CD4-positive, alpha-beta T cell (primary cell): ENCODE measurements around the gene CCDC154. TPM values are rescaled to one million over a fixed set of nuclear protein-coding genes. Genes with fewer than 3 reads are reported as not detected.

ENCODE experiments used
- ATAC-seq: fragments of 200-7000 bp; cut with Tn5 transposase; one replicate; pipeline ENCODE4 v1.10.0; 2022; ENCODE audit warnings: mild to moderate bottlenecking; ENCODE audit not compliant: poor library complexity
- CTCF ChIA-PET: fragments of 350-600 bp; sonication (Branson Sonifier 250); formaldehyde crosslinking; loops from one replicate; lab custom pipeline; 2021; ENCODE audit warnings: antibody characterized with exemption, inconsistent platforms; lab: Charles Lee
- POLR2A ChIA-PET: fragments of 350-600 bp; sonication (Branson Sonifier 250); formaldehyde crosslinking; loops from one replicate; lab custom pipeline; 2021; ENCODE audit warnings: antibody characterized with exemption, inconsistent platforms; lab: Charles Lee
- DNase-seq, 14 experiments: peaks; one replicate each; pipeline ENCODE4 v3.0.0-alpha.2; 2013 to 2020; ENCODE audit warnings: mixed read lengths in 2 of 14
- H3K27ac ChIP-seq, 2 donors: one replicate each; pipeline versions ENCODE4 v1.5.1 to v1.7.0; 2013; ENCODE audit warnings: low read length in 2 of 2, low read depth in 1 of 2, mild to moderate bottlenecking in 1 of 2
- H3K27me3 ChIP-seq, 2 experiments: 1 replicate in 1 of 2; 2 replicates in 1 of 2; pipeline versions ENCODE4 v1.6.1 to v1.7.0; 2013; ENCODE audit warnings: low read length in 2 of 2, control low read depth in 1 of 2, mild to moderate bottlenecking in 1 of 2, moderate library complexity in 1 of 2; ENCODE audit not compliant: insufficient read depth in 2 of 2, control insufficient read depth in 1 of 2
- H3K36me3 ChIP-seq: one replicate; pipeline ENCODE4 v1.6.1; 2013; ENCODE audit warnings: low read length, control low read depth; ENCODE audit not compliant: insufficient read depth
- H3K4me1 ChIP-seq: one replicate; pipeline ENCODE4 v1.6.1; 2013; ENCODE audit warnings: low read length, control low read depth; ENCODE audit not compliant: insufficient read depth
- H3K4me3 ChIP-seq: one replicate; pipeline ENCODE4 v1.5.1; 2013; ENCODE audit warnings: mild to moderate bottlenecking, low read length, moderate library complexity
- H3K9me3 ChIP-seq, 2 experiments: 1 replicate in 1 of 2; 2 replicates in 1 of 2; pipeline versions ENCODE4 v1.6.1 to v1.7.0; 2013; ENCODE audit warnings: low read length in 2 of 2, mild to moderate bottlenecking in 2 of 2, control low read depth in 1 of 2, moderate library complexity in 1 of 2; ENCODE audit not compliant: control insufficient read depth in 1 of 2, insufficient read depth in 1 of 2
- H3K27ac Mint-ChIP-seq: one replicate; pipeline ENCODE4 v1.8.0; 2020; ENCODE audit warnings: mixed read lengths
- H3K27me3 Mint-ChIP-seq: one replicate; pipeline ENCODE4 v1.8.0; 2021; ENCODE audit warnings: mixed read lengths
- H3K36me3 Mint-ChIP-seq: one replicate; pipeline ENCODE4 v1.8.0; 2021; ENCODE audit warnings: low read depth, mixed read lengths
- H3K4me1 Mint-ChIP-seq: one replicate; pipeline ENCODE4 v1.8.0; 2021; ENCODE audit warnings: low read depth, mixed read lengths
- H3K4me3 Mint-ChIP-seq: one replicate; pipeline ENCODE4 v1.8.0; 2020; ENCODE audit warnings: mild to moderate bottlenecking, mixed read lengths
- H3K9me3 Mint-ChIP-seq: one replicate; pipeline ENCODE4 v1.8.0; 2020; ENCODE audit warnings: mixed read lengths
- intact Hi-C, 2 experiments: fragments of 100-400 bp; cut with DNase I in 1 of 2; cut with micrococcal nuclease in 1 of 2; formaldehyde crosslinking; loops; one replicate each; pipeline versions ENCODE4 v1.15.1 to v1.9.0; 2023 to 2025; cut with DNase I, micrococcal nuclease
- total RNA-seq, 174 experiments: library from RNA in 2 of 174; stranded (reverse) in 2 of 174; gene quantifications; one replicate each; pipeline ENCODE4 v1.2.3 and lab custom pipeline; 2021 to 2026
- TF ChIP-seq, protein P1 (sequence below): fragments of 200-600 bp; IDR thresholded peaks from one replicate; pipeline ENCODE4 v1.8.0; 2022; ENCODE audit warnings: antibody characterized with exemption, mild to moderate bottlenecking

Gene CCDC154
- total RNA-seq, 2 experiments from 2014 or later, result 2.9 to 3.0 TPM

DNA sequence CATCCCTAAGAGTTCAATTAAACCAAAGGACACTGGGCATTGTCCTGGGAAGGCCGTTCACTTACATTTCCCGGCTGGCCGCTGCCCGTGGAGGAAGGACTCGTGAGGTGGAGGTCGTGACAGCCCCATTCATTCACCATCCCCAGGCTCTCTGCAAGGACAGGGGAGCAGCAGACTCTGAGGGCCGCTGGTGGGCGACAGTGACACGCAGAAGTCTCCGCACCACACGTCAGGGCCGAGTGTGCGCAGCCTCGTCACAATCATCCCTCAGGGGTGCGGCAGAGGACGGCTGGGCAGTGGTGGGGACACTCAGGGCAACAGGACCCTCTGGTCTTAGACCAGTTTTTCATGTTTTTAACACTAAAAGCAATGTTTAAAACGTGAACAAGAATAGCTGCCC, 51.5 kb downstream of the CCDC154 start:
- Histone ChIP-seq H3K4me3 (no peak overlapping the region), H3K36me3 (peaks cover 55% of the 10 kb centered on the region), H3K27ac (no peak overlapping the region), H3K27me3 (no peaks in the 10 kb centered on the region), H3K4me1 (peaks cover 3% of the 10 kb centered on the region), H3K9me3 (no peaks in the 10 kb centered on the region)
- H3K9me3 Mint-ChIP-seq, result no peaks in the 10 kb centered on the region
- H3K4me1 Mint-ChIP-seq, result no peaks in the 10 kb centered on the region
- intact Hi-C loops, result no loop called here
- TF ChIP-seq, protein P1, sequence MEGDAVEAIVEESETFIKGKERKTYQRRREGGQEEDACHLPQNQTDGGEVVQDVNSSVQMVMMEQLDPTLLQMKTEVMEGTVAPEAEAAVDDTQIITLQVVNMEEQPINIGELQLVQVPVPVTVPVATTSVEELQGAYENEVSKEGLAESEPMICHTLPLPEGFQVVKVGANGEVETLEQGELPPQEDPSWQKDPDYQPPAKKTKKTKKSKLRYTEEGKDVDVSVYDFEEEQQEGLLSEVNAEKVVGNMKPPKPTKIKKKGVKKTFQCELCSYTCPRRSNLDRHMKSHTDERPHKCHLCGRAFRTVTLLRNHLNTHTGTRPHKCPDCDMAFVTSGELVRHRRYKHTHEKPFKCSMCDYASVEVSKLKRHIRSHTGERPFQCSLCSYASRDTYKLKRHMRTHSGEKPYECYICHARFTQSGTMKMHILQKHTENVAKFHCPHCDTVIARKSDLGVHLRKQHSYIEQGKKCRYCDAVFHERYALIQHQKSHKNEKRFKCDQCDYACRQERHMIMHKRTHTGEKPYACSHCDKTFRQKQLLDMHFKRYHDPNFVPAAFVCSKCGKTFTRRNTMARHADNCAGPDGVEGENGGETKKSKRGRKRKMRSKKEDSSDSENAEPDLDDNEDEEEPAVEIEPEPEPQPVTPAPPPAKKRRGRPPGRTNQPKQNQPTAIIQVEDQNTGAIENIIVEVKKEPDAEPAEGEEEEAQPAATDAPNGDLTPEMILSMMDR, result no peak
- ATAC-seq (no peak), DNase-seq (no peak)
- ChIA-PET POLR2A (no interaction called here), CTCF (interaction anchor here (1.0 kb wide), 1 partner anchor 29 kb away, joined by 3 read pairs; no protein-coding TSS in a partner anchor)
- H3K36me3 Mint-ChIP-seq, result peaks cover 34% of the 10 kb centered on the region
- H3K27ac Mint-ChIP-seq, result no peak overlapping the region
- no peak overlapping the region for H3K4me3 Mint-ChIP-seq
- no peaks in the 10 kb centered on the region for H3K27me3 Mint-ChIP-seq

- peaks cover 28% of the 10 kb centered on the region for H3K36me3 Mint-ChIP-seq
- Histone ChIP-seq H3K27me3 (no peaks in the 10 kb centered on the region), H3K9me3 (no peaks in the 10 kb centered on the region), H3K27ac (no peak overlapping the region), H3K36me3 (peaks cover 53% of the 10 kb centered on the region), H3K4me1 (peaks cover 3% of the 10 kb centered on the region), H3K4me3 (no peak overlapping the region)
- ChIA-PET POLR2A (no interaction called here), CTCF (no interaction called here)
- no peak overlapping the region for H3K4me3 Mint-ChIP-seq
- ATAC-seq (no peak), DNase-seq (no peak)
- no peak overlapping the region for H3K27ac Mint-ChIP-seq
- H3K27me3 Mint-ChIP-seq, result no peaks in the 10 kb centered on the region
- H3K9me3 Mint-ChIP-seq, result no peaks in the 10 kb centered on the region
- H3K4me1 Mint-ChIP-seq, result no peaks in the 10 kb centered on the region
- TF ChIP-seq, protein P1, result no peak
- intact Hi-C loops, result no loop called here
Observed at GRCh38 chr16:1390239-1390779, 54.0 kb downstream of the CCDC154 start.

GRCh38 chr16:1389762-1390161, 54.6 kb downstream of the CCDC154 start:
- Mint-ChIP-seq H3K36me3 (peaks cover 31% of the 10 kb centered on the region), H3K27ac (no peak overlapping the region), H3K4me3 (no peak overlapping the region), H3K4me1 (no peaks in the 10 kb centered on the region), H3K27me3 (no peaks in the 10 kb centered on the region), H3K9me3 (no peaks in the 10 kb centered on the region)
- DNase-seq (no peak), ATAC-seq (no peak)
- Histone ChIP-seq H3K4me1 (peaks cover 3% of the 10 kb centered on the region), H3K27me3 (no peaks in the 10 kb centered on the region), H3K4me3 (no peak overlapping the region), H3K9me3 (no peaks in the 10 kb centered on the region), H3K36me3 (peaks cover 54% of the 10 kb centered on the region), H3K27ac (no peak overlapping the region)
- intact Hi-C loops, result no loop called here
- CTCF ChIA-PET, result no interaction called here
- POLR2A ChIA-PET, result no interaction called here
- TF ChIP-seq, protein P1, result no peak
